ENCODE measurements around the gene LIMA1.
"Not testable (repeated sequence)": the region's sequence is repeated elsewhere in the genome, so short reads cannot be mapped to it uniquely, and the experiment has no call there.

LIMA1 gene

GRCh38 chr12:50283229-50283923 is at the start of gene LIMA1:
TSS of gene LIMA1 (minus strand) at chr12:50283520. CDS start at chr12:50248751, 34,769 bp downstream.
- peak; percentile 90 for DNase-seq

GRCh38 chr12:50331745-50332144 is 48.4 kb upstream of the LIMA1 start:
- no peak for DNase-seq

GRCh38 chr12:50328664-50329063 is 45.3 kb upstream of the LIMA1 start:
- DNase-seq = not testable (repeated sequence)

- DNase-seq = no peak
Observed at GRCh38 chr12:50326590-50327284, 43.4 kb upstream of the LIMA1 start.

- no peak for DNase-seq
Observed at GRCh38 chr12:50325890-50326391, 42.6 kb upstream of the LIMA1 start.

- not testable (repeated sequence) for DNase-seq
Observed at GRCh38 chr12:50324770-50325169, 41.5 kb upstream of the LIMA1 start.

- DNase-seq = not testable (repeated sequence)
Observed at GRCh38 chr12:50324077-50324476, 40.8 kb upstream of the LIMA1 start.

- DNase-seq = no peak
Observed at GRCh38 chr12:50322206-50322605, 38.9 kb upstream of the LIMA1 start.

- DNase-seq = no peak
Observed at GRCh38 chr12:50317203-50317602, 33.9 kb upstream of the LIMA1 start.

GRCh38 chr12:50315803-50316202 is 32.5 kb upstream of the LIMA1 start:
- DNase-seq = no peak

GRCh38 chr12:50314636-50315312 is 31.5 kb upstream of the LIMA1 start:
- peak; percentile 20 for DNase-seq

- DNase-seq = not testable (repeated sequence)
Observed at GRCh38 chr12:50313971-50314370, 30.7 kb upstream of the LIMA1 start.

GRCh38 chr12:50313256-50313931 is 30.1 kb upstream of the LIMA1 start:
- DNase-seq = no peak

- not testable (repeated sequence) for DNase-seq
Observed at GRCh38 chr12:50311858-50312609, 28.7 kb upstream of the LIMA1 start.

GRCh38 chr12:50309950-50310349 is 26.6 kb upstream of the LIMA1 start:
- no peak for DNase-seq

GRCh38 chr12:50302686-50303085 is 19.4 kb upstream of the LIMA1 start:
- no peak for DNase-seq

- no peak for DNase-seq
Observed at GRCh38 chr12:50297996-50298395, 14.7 kb upstream of the LIMA1 start.

- no peak for DNase-seq
Observed at GRCh38 chr12:50297027-50297426, 13.7 kb upstream of the LIMA1 start.

GRCh38 chr12:50296554-50296953 is 13.2 kb upstream of the LIMA1 start:
- DNase-seq = no peak

- no peak for DNase-seq
Observed at GRCh38 chr12:50291377-50291776, 8.1 kb upstream of the LIMA1 start.

- not testable (repeated sequence) for DNase-seq
Observed at GRCh38 chr12:50290692-50291091, 7.4 kb upstream of the LIMA1 start.

- no peak for DNase-seq
Observed at GRCh38 chr12:50287271-50287670, 4.0 kb upstream of the LIMA1 start.

Measured in NCI-H526 treated with DMSO at 0.1 percent for 48 hours (cell line).